ENCODE results near the gene NAA38.

GRCh38 chr17:7903154-7904103 lies 46.1 kb upstream of the NAA38 start:
- no peak for TF ChIP-seq POLR2A (IDR thresholded peaks at IDR 0.05)
- TF ChIP-seq CTCF (IDR thresholded peaks at IDR 0.05 in 4 of 5, conservative IDR thresholded peaks at IDR 0.05 in 1 of 5): no peak

Measured in gastrocnemius medialis (tissue), 4 donors.